Colonic mucosa (tissue), 4 donors: ENCODE data around the gene LAPTM4A. TPM values are rescaled to one million over a fixed set of nuclear protein-coding genes. Genes with fewer than 3 reads are reported as not detected.

Experiments
- DNase-seq: peaks from one replicate; pipeline ENCODE4 v3.0.0-alpha.2; 2020
- H3K27ac ChIP-seq: fragments of 200-600 bp; one replicate; pipeline ENCODE4 v1.8.0; 2021
- H3K27me3 ChIP-seq: fragments of 200-600 bp; one replicate; pipeline ENCODE4 v1.8.0; 2021
- H3K36me3 ChIP-seq: fragments of 200-600 bp; one replicate; pipeline ENCODE4 v1.8.0; 2021
- H3K4me1 ChIP-seq: fragments of 200-600 bp; one replicate; pipeline ENCODE4 v1.8.0; 2021; ENCODE audit warnings: mild to moderate bottlenecking
- H3K4me3 ChIP-seq: fragments of 200-600 bp; one replicate; pipeline ENCODE4 v1.8.0; 2021
- H3K9ac ChIP-seq, 2 donors: one replicate each; pipeline ENCODE4 v1.7.0; 2013; ENCODE audit warnings: control low read depth in 2 of 2, low read depth in 2 of 2, low read length in 2 of 2
- H3K9me3 ChIP-seq: fragments of 200-600 bp; one replicate; pipeline ENCODE4 v1.8.0; 2021
- CTCF ChIP-seq: fragments of 200-600 bp; IDR thresholded peaks from one replicate; pipeline ENCODE4 v1.8.0; 2022; ENCODE audit warnings: antibody characterized with exemption, mild to moderate bottlenecking
- intact Hi-C: fragments of 100-400 bp; cut with DNase I; formaldehyde crosslinking; loops from one replicate; pipeline ENCODE4 v1.14.1; 2022
- total RNA-seq, 2 donors: library from RNA; stranded (reverse); fragmentation: NEBNext Ultra II Directional in 1 of 2; extraction: Animal tissue kit (Norgen Biotek cat#: 25700) in 1 of 2; gene quantifications; one replicate each; pipeline ENCODE4 v1.2.1, GENCODE V29; 2021
- donor health status: healthy.
- donor health status: DM: no; HTN: no; CAD: no.
- donor health status: DM: no; HTN: no; CAD: no.

The LAPTM4A gene
- total RNA-seq, 2 donors from 2014 or later = 158 to 190 TPM

GRCh38 chr2:20073460-20073859 lies 22.0 kb upstream of the LAPTM4A start:
- H3K27ac ChIP-seq = no peak overlapping the region
- intact Hi-C loops = no loop called here
- DNase-seq = no peak
- TF ChIP-seq CTCF = no peak
- no peaks in the 10 kb centered on the region for H3K36me3 ChIP-seq
- H3K9ac ChIP-seq = no peak overlapping the region
- H3K4me3 ChIP-seq = no peak overlapping the region
- no peaks in the 10 kb centered on the region for H3K27me3 ChIP-seq
- no peaks in the 10 kb centered on the region for H3K4me1 ChIP-seq
- no peaks in the 10 kb centered on the region for H3K9me3 ChIP-seq

GRCh38 chr2:20072436-20073158 lies 21.2 kb upstream of the LAPTM4A start:
- Histone ChIP-seq H3K36me3 (no peaks in the 10 kb centered on the region), H3K9ac (peak overlapping the region in 1 of 2 donors; percentile 24), H3K4me3 (no peak overlapping the region), H3K4me1 (no peaks in the 10 kb centered on the region), H3K27ac (peak overlapping the region; percentile 27), H3K9me3 (no peaks in the 10 kb centered on the region), H3K27me3 (no peaks in the 10 kb centered on the region)
- TF ChIP-seq CTCF = no peak
- DNase-seq = no peak
- intact Hi-C loops = no loop called here

- no peaks in the 10 kb centered on the region for H3K36me3 ChIP-seq
- intact Hi-C loops = no loop called here
- H3K27me3 ChIP-seq = no peaks in the 10 kb centered on the region
- DNase-seq = no peak
- H3K4me1 ChIP-seq = no peaks in the 10 kb centered on the region
- peak overlapping the region; percentile 53 for H3K27ac ChIP-seq
- no peak overlapping the region for H3K9ac ChIP-seq
- H3K9me3 ChIP-seq = no peaks in the 10 kb centered on the region
- H3K4me3 ChIP-seq = no peak overlapping the region
- TF ChIP-seq CTCF = no peak
Measured at GRCh38 chr2:20071397-20072383, 20.3 kb upstream of the LAPTM4A start.

- H3K4me1 ChIP-seq = peaks cover 10% of the 10 kb centered on the region
- H3K36me3 ChIP-seq = no peaks in the 10 kb centered on the region
- H3K9ac ChIP-seq = no peak overlapping the region
- no peak for DNase-seq
- H3K9me3 ChIP-seq = no peaks in the 10 kb centered on the region
- H3K27me3 ChIP-seq = no peaks in the 10 kb centered on the region
- no peak for TF ChIP-seq CTCF
- intact Hi-C loops = no loop called here
- H3K4me3 ChIP-seq = no peak overlapping the region
- H3K27ac ChIP-seq = no peak overlapping the region
Measured at GRCh38 chr2:20069756-20070155, 18.3 kb upstream of the LAPTM4A start.

- Histone ChIP-seq H3K27me3 (no peaks in the 10 kb centered on the region), H3K9me3 (no peaks in the 10 kb centered on the region), H3K9ac (no peak overlapping the region), H3K27ac (no peak overlapping the region), H3K4me3 (no peak overlapping the region), H3K4me1 (peaks cover 10% of the 10 kb centered on the region), H3K36me3 (no peaks in the 10 kb centered on the region)
- no peak for TF ChIP-seq CTCF
- DNase-seq = no peak
- intact Hi-C loops = no loop called here
Measured at GRCh38 chr2:20067992-20068584, 16.7 kb upstream of the LAPTM4A start.
